Measurements from ENCODE around the gene CEP72.

- TF ChIP-seq CTCF (IDR thresholded peaks at IDR 0.05; ENCODE audit: low read depth, low read length): no peak
- no peak for TF ChIP-seq EZH2phosphoT487 (IDR thresholded peaks at IDR 0.05; ENCODE audit: low read depth)
Measured at GRCh38 chr5:601771-602465, 10.2 kb upstream of the CEP72 start.

All from OCI-LY3 (cell line).